HUES6 (cell line): ENCODE measurements around the gene MGMT.

ENCODE experiments used
- H3K27ac ChIP-seq: 2 replicates; pipeline ENCODE4 v1.7.0; 2013; ENCODE audit warnings: low read depth, mild to moderate bottlenecking, low read length, inconsistent platforms
- H3K27me3 ChIP-seq: 2 replicates; pipeline ENCODE4 v1.6.1; 2013; ENCODE audit warnings: low read length; ENCODE audit not compliant: control insufficient read depth, insufficient read depth
- H3K36me3 ChIP-seq: 2 replicates; pipeline ENCODE4 v1.6.1; 2013; ENCODE audit warnings: low read length; ENCODE audit not compliant: control insufficient read depth, insufficient read depth
- H3K4me1 ChIP-seq: 2 replicates; pipeline ENCODE4 v1.6.1; 2013; ENCODE audit warnings: low read length; ENCODE audit not compliant: control insufficient read depth, insufficient read depth
- H3K4me3 ChIP-seq: 2 replicates; pipeline ENCODE4 v1.5.1; 2013; ENCODE audit warnings: low read depth, low read length
- H3K9ac ChIP-seq: one replicate; pipeline ENCODE4 v1.6.1; 2013; ENCODE audit warnings: mild to moderate bottlenecking, low read length
- H3K9me3 ChIP-seq: 2 replicates; pipeline ENCODE4 v1.6.1; 2013; ENCODE audit warnings: low read depth, low read length; ENCODE audit not compliant: control insufficient read depth, insufficient read depth

MGMT gene

DNA sequence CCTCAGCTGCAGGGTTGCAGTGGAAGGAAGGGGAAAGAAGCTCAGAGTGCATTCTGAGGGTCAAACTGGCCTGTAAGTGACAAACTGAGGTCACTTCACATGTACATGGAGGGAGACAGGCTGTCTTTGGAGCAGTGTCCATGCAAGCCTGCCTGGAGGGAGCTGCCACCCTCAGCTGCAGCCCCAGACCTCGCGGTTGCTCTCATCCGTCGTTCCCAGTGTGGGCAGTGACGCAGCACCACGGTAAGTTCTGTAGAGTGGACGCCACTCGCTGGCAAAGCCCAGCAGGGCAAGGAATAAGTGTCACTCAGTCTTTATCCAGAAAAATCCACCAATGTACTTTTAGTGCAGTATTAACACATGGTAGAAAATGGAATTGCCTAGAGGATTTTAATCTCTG lies 225.7 kb downstream of the MGMT start:
- Histone ChIP-seq H3K27me3 (no peaks in the 10 kb centered on the region), H3K4me3 (no peak overlapping the region), H3K27ac (no peak overlapping the region), H3K36me3 (no peaks in the 10 kb centered on the region), H3K9ac (no peak overlapping the region), H3K4me1 (peaks cover 3% of the 10 kb centered on the region; the same call in 1 of the 2 replicates), H3K9me3 (no peaks in the 10 kb centered on the region)

DNA sequence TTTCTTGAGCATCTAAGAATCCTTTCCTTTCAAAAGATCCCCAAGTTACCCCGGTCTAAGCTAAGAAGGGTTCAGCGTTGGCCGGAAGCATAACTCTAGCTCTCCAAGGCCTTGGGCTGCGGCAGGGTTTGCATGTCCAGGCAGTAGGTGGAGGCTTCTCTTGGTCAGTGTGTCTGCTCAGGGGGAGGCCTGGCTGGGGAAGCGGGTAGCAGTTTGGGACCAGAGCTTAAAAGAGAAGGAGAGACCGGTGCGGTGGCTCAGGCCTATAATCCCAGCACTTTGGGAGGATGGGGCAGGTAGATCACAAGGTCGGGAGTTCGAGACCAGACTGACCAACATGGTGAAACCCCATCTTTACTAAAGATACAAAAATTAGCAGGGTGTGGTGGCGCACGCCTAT lies 226.3 kb downstream of the MGMT start:
- no peak overlapping the region for H3K9ac ChIP-seq
- H3K4me1 ChIP-seq: peaks cover 3% of the 10 kb centered on the region; the same call in 1 of the 2 replicates
- no peak overlapping the region for H3K27ac ChIP-seq

DNA sequence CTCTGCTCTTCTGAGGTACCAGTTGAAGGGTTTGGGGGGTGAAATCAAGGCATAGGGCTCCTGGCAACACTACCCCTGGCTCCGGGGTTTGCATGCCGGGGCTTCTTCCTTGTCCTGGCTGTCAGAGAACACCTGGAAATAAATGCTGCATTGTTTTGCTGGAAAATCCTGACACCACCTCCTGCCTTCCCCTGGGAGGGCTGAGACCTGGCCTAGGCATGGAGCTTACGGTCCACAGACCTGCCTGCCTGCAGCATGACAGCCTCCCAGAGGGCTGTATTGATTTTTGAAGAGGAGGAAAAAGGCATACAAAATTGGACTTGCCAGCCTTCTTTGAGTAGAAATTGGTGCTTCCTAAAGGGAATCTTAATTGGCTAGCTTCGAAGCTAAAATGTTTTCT lies 227.1 kb downstream of the MGMT start:
- H3K27ac ChIP-seq: no peak overlapping the region
- H3K36me3 ChIP-seq: no peaks in the 10 kb centered on the region
- H3K9me3 ChIP-seq: no peaks in the 10 kb centered on the region
- H3K4me3 ChIP-seq: no peak overlapping the region
- peaks cover 3% of the 10 kb centered on the region; the same call in 1 of the 2 replicates for H3K4me1 ChIP-seq
- no peak overlapping the region for H3K9ac ChIP-seq
- no peaks in the 10 kb centered on the region for H3K27me3 ChIP-seq

More for the DNA sequence above, 226.3 kb downstream of the MGMT start:
- Histone ChIP-seq H3K36me3 (no peaks in the 10 kb centered on the region), H3K9me3 (no peaks in the 10 kb centered on the region), H3K4me3 (no peak overlapping the region), H3K27me3 (no peaks in the 10 kb centered on the region)

DNA sequence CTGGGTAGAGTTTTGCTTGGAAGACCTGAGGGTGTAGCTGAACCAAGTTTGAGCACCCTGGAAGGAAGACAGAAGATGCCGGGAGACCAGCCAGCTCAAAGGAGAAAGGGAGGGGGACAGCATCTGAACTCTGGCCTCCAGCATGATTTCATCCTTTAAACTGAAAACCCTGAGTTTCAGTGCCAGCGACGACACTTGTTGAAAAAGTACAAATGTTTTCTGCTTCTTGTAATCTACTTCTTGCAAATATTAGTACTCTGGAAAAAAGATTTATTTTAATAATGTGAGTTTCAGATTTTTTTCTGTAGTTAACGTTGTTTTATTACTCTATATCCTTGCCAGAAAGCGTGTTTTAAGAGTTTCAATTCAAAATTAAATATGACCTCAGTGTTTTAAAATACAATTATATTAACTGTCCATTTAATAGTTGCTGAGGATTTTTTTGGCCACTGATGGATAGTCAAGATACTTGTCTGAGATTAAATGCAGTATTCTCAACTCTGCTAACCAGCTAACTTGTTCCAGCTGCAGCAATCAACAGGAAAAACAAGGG lies 227.7 kb downstream of the MGMT start:
- H3K9me3 ChIP-seq: no peaks in the 10 kb centered on the region
- H3K27ac ChIP-seq: no peak overlapping the region
- H3K36me3 ChIP-seq: no peaks in the 10 kb centered on the region
- H3K4me3 ChIP-seq: no peak overlapping the region
- no peaks in the 10 kb centered on the region for H3K27me3 ChIP-seq
- H3K4me1 ChIP-seq: peaks cover 3% of the 10 kb centered on the region; the same call in 1 of the 2 replicates
- no peak overlapping the region for H3K9ac ChIP-seq

DNA sequence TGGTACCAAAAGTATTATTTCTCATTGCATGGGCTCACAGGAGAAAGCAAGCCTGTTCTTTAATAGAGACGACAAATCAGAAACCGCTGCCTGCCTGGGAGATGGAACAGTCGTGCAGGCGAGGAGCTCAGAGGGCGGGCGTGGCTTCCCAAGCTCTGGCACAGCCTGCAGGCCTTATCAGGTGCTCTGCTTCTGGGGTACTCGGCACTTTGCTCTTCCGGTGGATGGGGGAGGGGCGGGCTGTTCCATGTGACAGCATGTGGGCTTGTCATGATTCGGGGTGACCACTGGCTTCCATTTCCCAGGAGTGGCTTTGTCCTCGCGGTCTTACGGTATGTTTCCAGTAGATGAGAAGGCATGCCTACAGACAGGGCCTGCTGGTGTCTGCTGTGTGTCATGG lies 228.6 kb downstream of the MGMT start:
- Histone ChIP-seq H3K27ac (no peak overlapping the region), H3K36me3 (no peaks in the 10 kb centered on the region), H3K4me1 (peaks cover 3% of the 10 kb centered on the region; the same call in 1 of the 2 replicates), H3K27me3 (no peaks in the 10 kb centered on the region), H3K4me3 (no peak overlapping the region), H3K9me3 (no peaks in the 10 kb centered on the region), H3K9ac (no peak overlapping the region)

DNA sequence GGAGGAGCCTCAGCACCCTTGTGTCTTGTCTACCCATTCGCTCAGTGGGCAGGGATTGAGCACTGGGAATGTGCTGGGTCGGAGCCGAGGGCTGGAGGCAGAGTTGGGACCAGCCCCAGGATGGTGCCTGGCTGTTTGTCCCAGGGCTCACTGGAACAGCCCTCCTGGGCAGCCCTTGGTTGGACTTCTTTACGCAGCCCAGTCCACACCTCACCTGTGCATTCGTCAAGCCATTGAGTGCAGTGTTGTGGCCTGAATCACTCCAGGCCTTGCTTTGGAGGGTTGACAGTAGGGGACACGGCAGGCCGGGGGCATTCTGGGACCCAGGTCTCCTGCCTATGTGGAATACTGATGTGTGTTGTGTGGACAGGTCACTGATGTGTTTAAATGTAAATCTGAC lies 229.6 kb downstream of the MGMT start:
- Histone ChIP-seq H3K4me3 (no peak overlapping the region), H3K4me1 (no peaks in the 10 kb centered on the region), H3K27ac (no peak overlapping the region), H3K36me3 (no peaks in the 10 kb centered on the region), H3K9ac (no peak overlapping the region), H3K9me3 (no peaks in the 10 kb centered on the region), H3K27me3 (no peaks in the 10 kb centered on the region)

DNA sequence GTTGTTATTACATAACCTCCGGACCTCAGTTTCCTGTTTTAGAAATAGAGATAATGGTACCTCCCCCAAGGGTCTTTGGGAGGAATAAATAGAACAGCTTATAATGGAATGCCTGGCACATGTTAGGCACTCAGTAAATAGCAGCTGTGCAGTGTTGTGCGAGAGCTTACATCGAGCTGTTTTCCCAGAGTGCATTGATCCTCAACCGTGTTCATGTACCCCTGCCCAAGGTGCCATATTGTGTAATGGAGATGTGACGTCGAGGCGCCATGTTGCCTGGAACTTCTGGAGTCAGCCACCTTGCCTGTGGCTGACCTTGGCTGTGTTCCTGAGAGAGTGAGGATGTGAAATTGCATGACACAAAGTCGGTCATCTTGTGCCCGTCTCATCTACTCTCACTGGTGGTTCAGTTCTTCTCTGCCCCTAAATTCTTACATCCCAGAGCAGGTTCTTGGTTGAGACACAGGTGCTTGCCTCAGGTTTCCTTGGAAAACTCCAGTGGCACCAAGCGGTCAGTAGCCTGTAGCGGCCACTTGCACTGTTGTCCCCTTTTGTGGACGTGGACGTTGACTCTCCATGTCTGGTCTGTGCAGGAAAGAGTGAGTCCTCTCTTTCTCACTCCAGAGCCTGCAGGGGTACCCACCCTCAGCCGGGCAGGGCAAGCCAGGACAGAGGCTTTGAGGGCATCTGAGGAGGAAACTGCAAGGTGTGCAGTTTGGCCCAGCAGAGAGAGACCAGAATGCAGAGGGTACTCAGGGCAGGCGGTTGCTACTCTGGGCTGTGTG lies 230.6 kb downstream of the MGMT start:
- no peaks in the 10 kb centered on the region for H3K4me1 ChIP-seq
- H3K27me3 ChIP-seq: no peaks in the 10 kb centered on the region
- H3K36me3 ChIP-seq: no peaks in the 10 kb centered on the region
- no peak overlapping the region for H3K27ac ChIP-seq
- no peaks in the 10 kb centered on the region for H3K9me3 ChIP-seq
- H3K9ac ChIP-seq: no peak overlapping the region
- H3K4me3 ChIP-seq: no peak overlapping the region

DNA sequence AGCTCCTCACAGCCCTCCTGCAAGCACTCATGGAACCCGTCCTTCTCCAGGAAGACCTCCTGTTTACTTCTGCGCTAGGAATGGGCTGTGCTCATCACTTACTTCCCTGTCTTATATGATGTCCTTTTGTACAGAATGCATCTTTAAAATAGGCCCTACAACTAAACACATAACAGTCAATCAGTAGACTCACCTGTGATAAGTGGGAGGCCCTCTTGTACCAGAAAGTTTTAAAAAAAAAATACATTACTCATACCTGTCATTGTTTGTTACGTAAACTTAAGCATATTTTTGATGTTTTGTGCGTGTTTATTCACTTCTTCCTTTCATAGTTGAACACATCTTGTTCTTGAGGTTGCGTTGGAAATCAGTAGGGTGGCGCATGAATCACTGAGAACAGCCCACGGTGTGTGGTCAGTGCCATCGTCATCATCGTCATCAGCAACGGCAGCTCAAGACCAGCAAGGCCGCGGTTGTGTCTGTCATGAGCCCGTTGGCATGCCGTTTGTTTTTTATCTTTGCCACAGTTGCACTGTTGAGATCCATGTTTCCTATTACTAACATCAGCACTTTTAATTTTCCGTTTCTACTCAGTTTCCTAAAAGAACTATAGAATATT lies 232.8 kb downstream of the MGMT start:
- Histone ChIP-seq H3K9ac (no peak overlapping the region), H3K4me1 (no peaks in the 10 kb centered on the region; the same call in 1 of the 2 replicates), H3K36me3 (no peaks in the 10 kb centered on the region), H3K4me3 (no peak overlapping the region), H3K27me3 (no peaks in the 10 kb centered on the region), H3K27ac (no peak overlapping the region), H3K9me3 (no peaks in the 10 kb centered on the region)

DNA sequence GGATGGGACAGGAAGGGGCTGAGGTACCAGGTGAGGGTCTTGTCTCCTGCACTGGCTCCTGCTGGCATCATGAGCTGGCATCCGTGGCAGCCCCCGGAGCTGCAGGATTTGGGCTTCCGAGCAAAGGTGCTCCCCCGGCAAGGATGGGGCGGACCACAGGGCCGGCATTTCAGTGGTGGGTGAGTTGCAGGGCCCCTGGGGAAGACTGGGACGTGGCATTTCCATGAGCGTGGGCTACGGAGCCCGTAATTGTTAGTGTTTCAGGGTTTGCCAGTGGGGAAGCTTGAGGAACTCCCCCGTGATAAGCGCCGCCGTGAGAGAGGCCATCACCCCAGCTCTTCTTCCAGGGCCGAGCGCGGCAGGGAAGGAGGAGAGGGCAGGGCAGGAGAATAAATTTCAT lies 235.6 kb downstream of the MGMT start:
- Histone ChIP-seq H3K9ac (no peak overlapping the region), H3K27me3 (no peaks in the 10 kb centered on the region), H3K9me3 (no peaks in the 10 kb centered on the region), H3K4me3 (no peak overlapping the region), H3K36me3 (no peaks in the 10 kb centered on the region), H3K27ac (no peak overlapping the region), H3K4me1 (no peaks in the 10 kb centered on the region; the same call in 1 of the 2 replicates)

DNA sequence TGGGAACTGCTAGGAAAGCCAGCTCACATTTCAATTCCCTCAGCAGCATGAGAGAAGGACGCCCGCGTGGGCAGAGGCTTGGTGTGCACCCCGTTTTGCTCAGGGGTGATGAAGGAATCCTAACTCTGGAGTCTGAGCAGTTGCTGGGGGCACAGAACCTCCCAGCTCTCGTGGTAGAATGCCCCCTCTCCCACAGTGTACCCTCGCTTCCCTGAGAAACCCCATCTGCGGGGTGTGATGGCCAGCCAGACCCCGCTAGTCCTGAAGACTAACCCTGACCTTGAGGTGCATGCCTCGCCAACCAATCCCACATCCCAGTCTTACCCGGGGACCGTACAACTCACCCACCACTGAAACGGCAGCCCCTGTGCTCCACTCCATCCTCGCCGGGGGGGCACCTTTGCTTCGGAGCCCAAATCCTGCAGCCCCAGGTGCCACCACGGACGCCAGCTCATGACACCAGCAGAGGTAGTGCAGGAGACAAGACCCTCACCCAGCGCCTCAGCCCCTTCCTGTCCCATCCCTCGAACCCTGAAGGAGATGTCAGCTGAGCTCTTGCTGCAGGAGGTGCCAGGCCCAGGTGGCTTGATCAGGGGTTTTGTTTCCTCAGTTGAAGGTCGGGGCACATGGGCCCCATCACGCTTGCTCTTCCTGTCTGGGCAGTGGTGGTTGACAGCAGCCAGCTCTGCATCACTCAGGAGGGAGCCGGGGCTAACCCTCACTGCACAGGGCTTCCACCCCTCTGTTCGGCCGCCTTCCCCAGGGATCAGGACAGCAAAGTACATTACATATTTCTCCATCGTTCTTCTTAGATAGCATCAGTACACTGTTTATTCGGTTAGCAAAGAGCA lies 236.5 kb downstream of the MGMT start:
- H3K4me3 ChIP-seq: no peak overlapping the region
- H3K9ac ChIP-seq: no peak overlapping the region
- no peaks in the 10 kb centered on the region for H3K36me3 ChIP-seq
- no peaks in the 10 kb centered on the region for H3K9me3 ChIP-seq
- H3K27ac ChIP-seq: no peak overlapping the region
- no peaks in the 10 kb centered on the region; the same call in 1 of the 2 replicates for H3K4me1 ChIP-seq
- H3K27me3 ChIP-seq: no peaks in the 10 kb centered on the region
